GM18526 (cell line): Measurements from ENCODE around the gene PRDX2.

Source experiments
- POLR2A ChIP-seq: IDR thresholded peaks from 3 replicates; pipeline ENCODE4 v1.6.1; 2011; ENCODE audit not compliant: insufficient read length; ENCODE audit errors: extremely low read depth

The PRDX2 gene

GRCh38 chr19:12754465-12755196, 47.0 kb downstream of the PRDX2 start:
- no peak for TF ChIP-seq POLR2A

GRCh38 chr19:12752056-12752781, 49.4 kb downstream of the PRDX2 start:
- TF ChIP-seq POLR2A, result no peak

GRCh38 chr19:12751635-12752034, 50.0 kb downstream of the PRDX2 start, which contains the start of gene BEST2:
Gene BEST2, plus strand, starts transcription at chr19:12751791. Its CDS starts 802 bp downstream, at chr19:12752593.
- no peak for TF ChIP-seq POLR2A

GRCh38 chr19:12750851-12751250, 50.7 kb downstream of the PRDX2 start:
- no peak for TF ChIP-seq POLR2A

- TF ChIP-seq POLR2A, result no peak
These were observed 51.6 kb downstream of the PRDX2 start for GRCh38 chr19:12749938-12750521.

GRCh38 chr19:12748489-12748888, 53.1 kb downstream of the PRDX2 start:
- TF ChIP-seq POLR2A, result no peak
